ENCODE results near the gene DIP2C. TPM values are rescaled to one million over a fixed set of nuclear protein-coding genes. Genes with fewer than 3 reads are reported as not detected.

The DIP2C gene
- total and polyA plus RNA-seq, 4 donors: 6.4 to 40.2 (median 23.8) TPM

DNA sequence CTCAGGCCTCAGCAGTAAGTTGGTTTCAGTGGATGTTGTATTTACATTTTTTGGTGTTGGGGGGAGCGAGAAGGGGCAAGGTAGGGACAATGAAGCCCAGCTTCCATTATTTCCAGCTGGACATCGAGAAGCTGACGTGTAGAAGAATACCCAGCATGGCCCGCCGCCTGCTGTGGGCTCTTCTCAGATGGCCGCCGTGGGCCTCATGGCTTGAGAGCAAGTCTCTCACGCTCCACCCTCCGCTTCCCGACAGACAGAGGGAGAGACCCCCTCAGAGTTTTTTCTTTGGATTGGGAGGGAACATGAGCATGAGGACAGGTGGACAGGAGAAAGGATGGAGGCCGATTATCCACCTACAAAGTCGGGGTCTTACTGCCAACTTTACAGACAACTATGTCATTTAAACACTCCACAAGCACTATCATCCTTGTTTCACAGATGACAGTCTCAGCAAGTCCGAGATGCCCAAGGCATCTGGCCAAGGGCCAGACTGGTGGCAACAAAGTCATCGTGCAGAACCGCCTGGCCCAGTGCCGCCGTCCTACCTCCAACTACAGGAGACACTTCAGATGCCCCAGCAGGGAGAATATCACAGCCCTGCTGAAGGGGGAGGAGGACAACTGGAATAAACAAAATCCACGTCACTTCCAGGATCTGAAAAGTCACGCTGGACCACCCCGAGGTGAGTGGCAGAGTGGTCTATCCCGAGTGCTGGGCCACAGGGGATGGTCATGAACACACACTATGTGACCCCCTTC is 195.9 kb downstream of the DIP2C start:
- ATAC-seq (ENCODE audit: low FRiP score): no peak
- no peaks in the 10 kb centered on the region for H3K9me3 ChIP-seq (ENCODE audit: control insufficient read depth, low read length)
- H3K4me3 ChIP-seq (ENCODE audit: low read length in 2 of 2): no peak overlapping the region
- no peaks in the 10 kb centered on the region for H3K27me3 ChIP-seq (ENCODE audit: control insufficient read depth in 1 of 2, insufficient read depth in 2 of 2, low read length in 1 of 2)
- no peaks in the 10 kb centered on the region for H3K4me1 ChIP-seq (ENCODE audit: control insufficient read depth in 1 of 2, insufficient read depth in 2 of 2, low read length in 2 of 2)
- H3K27ac ChIP-seq (ENCODE audit: low read depth in 1 of 2, low read length in 2 of 2): no peak overlapping the region
- intact Hi-C loops (cut with DNase I): no loop called here
- peak in 1 of 2 donors; percentile 60 for DNase-seq
- no peaks in the 10 kb centered on the region for H3K36me3 ChIP-seq (ENCODE audit: control insufficient read depth in 1 of 2, insufficient read depth in 2 of 2, low read length in 1 of 2)
- WGBS, 2 donors: 91 to 92% methylated on average over 21 of the region's 21 CpGs

DNA sequence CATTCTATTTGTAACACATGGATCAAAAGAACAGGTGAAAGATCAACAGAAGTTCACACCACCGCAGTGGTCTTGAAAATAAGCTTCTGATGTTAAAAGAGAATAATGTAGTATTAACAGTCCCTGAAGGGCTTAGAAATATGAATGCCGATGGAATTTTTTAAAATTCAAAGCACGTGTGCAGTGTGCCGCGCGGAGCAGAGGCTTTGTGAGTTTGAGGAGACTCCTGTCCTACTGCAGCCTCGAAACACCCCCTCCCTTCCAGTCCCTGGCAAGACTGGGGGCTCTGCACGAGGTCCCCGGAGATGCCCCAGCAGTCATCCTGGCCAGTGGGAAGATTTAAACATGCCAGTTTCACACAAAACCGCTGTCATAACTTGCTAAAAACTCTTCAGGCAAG is 196.6 kb downstream of the DIP2C start:
- intact Hi-C loops (cut with DNase I): no loop called here
- ATAC-seq (ENCODE audit: low FRiP score): no peak
- H3K4me1 ChIP-seq (ENCODE audit: control insufficient read depth in 1 of 2, insufficient read depth in 2 of 2, low read length in 2 of 2): no peaks in the 10 kb centered on the region
- H3K4me3 ChIP-seq (ENCODE audit: low read length in 2 of 2): no peak overlapping the region
- no peak overlapping the region for H3K27ac ChIP-seq (ENCODE audit: low read depth in 1 of 2, low read length in 2 of 2)
- H3K9me3 ChIP-seq (ENCODE audit: control insufficient read depth, low read length): no peaks in the 10 kb centered on the region
- no peaks in the 10 kb centered on the region for H3K36me3 ChIP-seq (ENCODE audit: control insufficient read depth in 1 of 2, insufficient read depth in 2 of 2, low read length in 1 of 2)
- peak in 1 of 2 donors; percentile 5 for DNase-seq
- 87 to 93% methylated on average over 10 of the region's 10 CpGs for WGBS, 2 donors
- no peaks in the 10 kb centered on the region for H3K27me3 ChIP-seq (ENCODE audit: control insufficient read depth in 1 of 2, insufficient read depth in 2 of 2, low read length in 1 of 2)

DNA sequence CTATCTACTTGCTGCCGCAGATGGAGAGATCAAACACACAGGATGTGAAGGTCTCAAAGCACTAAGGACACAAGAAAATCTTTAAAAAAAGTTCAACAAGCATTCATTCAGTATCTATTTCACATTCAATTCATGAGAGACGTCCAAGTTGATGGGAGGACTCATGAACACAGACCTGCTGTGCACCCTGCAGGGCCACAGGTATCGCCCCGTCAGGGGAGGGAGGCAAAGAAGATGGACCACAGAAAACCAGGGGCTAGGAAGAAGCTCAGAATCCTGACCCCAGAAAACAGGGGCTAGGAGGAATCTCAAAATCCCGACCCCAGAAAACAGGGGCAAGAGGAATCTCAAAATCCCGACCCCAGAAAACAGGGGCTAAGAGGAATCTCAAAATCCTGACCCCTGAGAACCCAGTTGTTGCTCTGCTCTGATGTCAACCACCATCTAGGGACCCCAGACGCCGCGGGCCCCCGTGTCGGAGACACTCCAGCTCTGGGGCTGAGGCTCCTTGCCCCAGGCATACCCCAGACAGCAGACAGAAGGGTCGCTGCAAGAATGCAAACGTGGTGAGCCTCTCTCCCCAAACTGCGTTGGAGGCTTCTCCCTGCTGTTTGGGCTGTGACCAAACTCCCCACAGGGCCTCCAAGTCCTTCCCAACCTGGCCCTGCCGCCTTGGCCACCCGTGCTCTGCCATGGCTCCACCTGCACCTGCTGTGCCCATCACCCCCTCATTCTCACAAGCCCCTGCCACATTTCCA is 197.6 kb downstream of the DIP2C start:
- Histone ChIP-seq H3K27ac (ENCODE audit: low read depth in 1 of 2, low read length in 2 of 2) (no peak overlapping the region), H3K36me3 (ENCODE audit: control insufficient read depth in 1 of 2, insufficient read depth in 2 of 2, low read length in 1 of 2) (no peaks in the 10 kb centered on the region), H3K4me1 (ENCODE audit: control insufficient read depth in 1 of 2, insufficient read depth in 2 of 2, low read length in 2 of 2) (no peaks in the 10 kb centered on the region), H3K4me3 (ENCODE audit: low read length in 2 of 2) (no peak overlapping the region), H3K27me3 (ENCODE audit: control insufficient read depth in 1 of 2, insufficient read depth in 2 of 2, low read length in 1 of 2) (no peaks in the 10 kb centered on the region), H3K9me3 (ENCODE audit: control insufficient read depth, low read length) (no peaks in the 10 kb centered on the region)
- WGBS, 2 donors: 90 to 91% methylated on average over 15 to 16 of the region's 16 CpGs
- intact Hi-C loops (cut with DNase I): no loop called here
- DNase-seq (peak in 1 of 2 donors; percentile 55), ATAC-seq (ENCODE audit: low FRiP score) (no peak)

DNA sequence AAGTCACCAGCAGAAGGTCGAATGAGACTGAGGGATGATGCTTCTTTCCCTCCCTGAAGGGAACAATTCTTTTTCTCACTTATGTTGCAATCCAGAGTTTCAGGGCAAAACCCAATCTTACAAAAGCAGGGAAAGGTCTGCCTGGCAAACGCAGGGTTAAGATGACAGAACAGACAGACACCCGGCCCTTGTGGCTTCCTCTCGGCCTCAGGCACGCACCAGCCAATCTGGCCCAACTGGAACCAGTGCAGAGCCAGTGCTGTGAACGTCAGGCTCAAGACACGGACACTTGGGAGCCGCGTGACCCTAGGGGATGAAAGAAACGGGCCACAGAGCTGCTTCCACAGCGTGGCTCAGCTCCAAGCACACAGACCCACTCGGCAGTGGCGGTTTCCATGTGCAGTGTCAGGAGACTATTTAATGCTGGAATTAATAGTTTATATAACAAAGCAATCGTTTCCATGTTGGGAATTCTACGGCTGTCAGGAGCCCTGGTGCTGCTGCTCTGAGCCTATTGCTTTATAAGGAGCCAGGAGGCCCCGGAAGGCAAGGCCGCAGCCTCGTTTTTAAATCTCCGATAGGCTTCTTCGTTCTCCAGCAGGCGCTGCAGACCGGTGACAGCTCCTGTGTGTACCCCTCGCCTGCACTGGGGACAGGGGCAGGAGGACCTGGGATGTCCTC is 198.4 kb downstream of the DIP2C start:
- WGBS, 2 donors: 17 to 22% methylated on average over 23 of the region's 23 CpGs
- DNase-seq: peak in 1 of 2 donors; percentile 83
- no peaks in the 10 kb centered on the region for H3K36me3 ChIP-seq (ENCODE audit: control insufficient read depth in 1 of 2, insufficient read depth in 2 of 2, low read length in 1 of 2)
- intact Hi-C loops (cut with DNase I): no loop called here
- H3K4me1 ChIP-seq (ENCODE audit: control insufficient read depth in 1 of 2, insufficient read depth in 2 of 2, low read length in 2 of 2): no peaks in the 10 kb centered on the region
- no peak overlapping the region for H3K27ac ChIP-seq (ENCODE audit: low read depth in 1 of 2, low read length in 2 of 2)
- H3K4me3 ChIP-seq (ENCODE audit: low read length in 2 of 2): no peak overlapping the region
- peak; percentile 47 for ATAC-seq (ENCODE audit: low FRiP score)
- no peaks in the 10 kb centered on the region for H3K27me3 ChIP-seq (ENCODE audit: control insufficient read depth in 1 of 2, insufficient read depth in 2 of 2, low read length in 1 of 2)
- H3K9me3 ChIP-seq (ENCODE audit: control insufficient read depth, low read length): no peaks in the 10 kb centered on the region

DNA sequence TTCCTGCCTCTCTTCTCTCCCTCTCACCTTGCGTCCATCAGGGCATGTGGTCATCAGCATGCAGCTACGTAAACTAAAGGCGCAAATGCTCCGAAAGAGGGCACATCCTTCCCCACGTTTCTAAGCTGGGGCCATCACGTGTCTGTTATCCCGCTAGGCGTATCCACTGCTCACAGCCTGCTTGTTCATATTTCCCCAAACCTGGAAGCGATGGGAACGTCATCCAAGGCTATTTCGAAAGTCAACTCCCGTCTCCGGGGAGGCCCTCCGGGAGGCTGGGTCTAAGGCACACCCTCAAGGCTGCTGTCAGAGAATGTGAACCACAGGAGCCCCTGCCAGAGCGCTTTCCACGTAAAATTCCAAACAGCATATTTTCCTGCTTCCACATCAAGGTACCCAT is 199.2 kb downstream of the DIP2C start:
- intact Hi-C loops (cut with DNase I): no loop called here
- DNase-seq: peak in 1 of 2 donors; percentile 79
- Histone ChIP-seq H3K9me3 (ENCODE audit: control insufficient read depth, low read length) (no peaks in the 10 kb centered on the region), H3K27ac (ENCODE audit: low read depth in 1 of 2, low read length in 2 of 2) (no peak overlapping the region), H3K4me3 (ENCODE audit: low read length in 2 of 2) (no peak overlapping the region), H3K27me3 (ENCODE audit: control insufficient read depth in 1 of 2, insufficient read depth in 2 of 2, low read length in 1 of 2) (no peaks in the 10 kb centered on the region), H3K4me1 (ENCODE audit: control insufficient read depth in 1 of 2, insufficient read depth in 2 of 2, low read length in 2 of 2) (no peaks in the 10 kb centered on the region), H3K36me3 (ENCODE audit: control insufficient read depth in 1 of 2, insufficient read depth in 2 of 2, low read length in 1 of 2) (no peaks in the 10 kb centered on the region)
- 86 to 89% methylated on average over 16 of the region's 16 CpGs for WGBS, 2 donors
- peak; percentile 69 for ATAC-seq (ENCODE audit: low FRiP score)

DNA sequence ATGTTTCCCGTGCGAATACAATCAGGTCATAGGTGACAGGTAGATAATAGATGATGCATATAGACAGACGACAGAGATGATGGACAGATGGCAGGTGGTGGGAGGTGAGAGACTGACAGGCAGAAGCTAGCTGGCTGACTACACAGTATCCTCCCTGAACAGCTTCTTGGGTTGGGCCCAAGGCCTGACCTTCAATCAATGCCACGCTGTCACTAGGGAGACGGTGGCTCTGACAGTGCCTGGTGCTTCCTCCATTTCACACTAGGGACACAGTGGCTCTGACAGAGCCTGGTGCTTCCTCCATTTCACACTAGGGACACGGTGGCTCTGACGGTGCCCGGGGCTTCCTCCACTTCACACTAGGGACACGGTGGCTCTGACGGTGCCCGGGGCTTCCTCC is 200.1 kb downstream of the DIP2C start:
- Histone ChIP-seq H3K9me3 (ENCODE audit: control insufficient read depth, low read length) (no peaks in the 10 kb centered on the region), H3K4me1 (ENCODE audit: control insufficient read depth in 1 of 2, insufficient read depth in 2 of 2, low read length in 2 of 2) (no peaks in the 10 kb centered on the region), H3K27ac (ENCODE audit: low read depth in 1 of 2, low read length in 2 of 2) (no peak overlapping the region), H3K36me3 (ENCODE audit: control insufficient read depth in 1 of 2, insufficient read depth in 2 of 2, low read length in 1 of 2) (no peaks in the 10 kb centered on the region), H3K27me3 (ENCODE audit: control insufficient read depth in 1 of 2, insufficient read depth in 2 of 2, low read length in 1 of 2) (no peaks in the 10 kb centered on the region), H3K4me3 (ENCODE audit: low read length in 2 of 2) (no peak overlapping the region)
- peak in 1 of 2 donors; percentile 61 for DNase-seq
- no peak for ATAC-seq (ENCODE audit: low FRiP score)
- intact Hi-C loops (cut with DNase I): no loop called here
- 92 to 95% methylated on average over 9 to 11 of the region's 11 CpGs for WGBS, 2 donors

DNA sequence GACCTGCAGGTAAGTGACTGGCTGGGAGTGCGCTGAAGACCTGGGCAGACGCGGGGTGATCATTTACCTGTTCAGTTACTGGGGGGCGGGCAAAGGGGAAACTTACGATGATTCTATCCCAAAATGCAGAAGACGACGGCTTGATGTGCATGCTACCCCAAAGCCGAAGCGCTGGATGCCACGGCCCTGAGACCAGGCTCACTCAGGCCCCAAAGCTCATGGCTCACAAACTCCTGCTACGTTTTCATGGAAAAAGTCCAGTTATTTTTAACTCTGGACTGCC is 200.6 kb downstream of the DIP2C start:
- Histone ChIP-seq H3K4me3 (ENCODE audit: low read length in 2 of 2) (no peak overlapping the region), H3K36me3 (ENCODE audit: control insufficient read depth in 1 of 2, insufficient read depth in 2 of 2, low read length in 1 of 2) (no peaks in the 10 kb centered on the region), H3K27me3 (ENCODE audit: control insufficient read depth in 1 of 2, insufficient read depth in 2 of 2, low read length in 1 of 2) (no peaks in the 10 kb centered on the region), H3K4me1 (ENCODE audit: control insufficient read depth in 1 of 2, insufficient read depth in 2 of 2, low read length in 2 of 2) (no peaks in the 10 kb centered on the region), H3K27ac (ENCODE audit: low read depth in 1 of 2, low read length in 2 of 2) (no peak overlapping the region), H3K9me3 (ENCODE audit: control insufficient read depth, low read length) (no peaks in the 10 kb centered on the region)
- intact Hi-C loops (cut with DNase I): no loop called here
- ATAC-seq (ENCODE audit: low FRiP score): no peak
- 80 to 86% methylated on average over 11 of the region's 11 CpGs for WGBS, 2 donors
- DNase-seq: peak in 1 of 2 donors; percentile 59

DNA sequence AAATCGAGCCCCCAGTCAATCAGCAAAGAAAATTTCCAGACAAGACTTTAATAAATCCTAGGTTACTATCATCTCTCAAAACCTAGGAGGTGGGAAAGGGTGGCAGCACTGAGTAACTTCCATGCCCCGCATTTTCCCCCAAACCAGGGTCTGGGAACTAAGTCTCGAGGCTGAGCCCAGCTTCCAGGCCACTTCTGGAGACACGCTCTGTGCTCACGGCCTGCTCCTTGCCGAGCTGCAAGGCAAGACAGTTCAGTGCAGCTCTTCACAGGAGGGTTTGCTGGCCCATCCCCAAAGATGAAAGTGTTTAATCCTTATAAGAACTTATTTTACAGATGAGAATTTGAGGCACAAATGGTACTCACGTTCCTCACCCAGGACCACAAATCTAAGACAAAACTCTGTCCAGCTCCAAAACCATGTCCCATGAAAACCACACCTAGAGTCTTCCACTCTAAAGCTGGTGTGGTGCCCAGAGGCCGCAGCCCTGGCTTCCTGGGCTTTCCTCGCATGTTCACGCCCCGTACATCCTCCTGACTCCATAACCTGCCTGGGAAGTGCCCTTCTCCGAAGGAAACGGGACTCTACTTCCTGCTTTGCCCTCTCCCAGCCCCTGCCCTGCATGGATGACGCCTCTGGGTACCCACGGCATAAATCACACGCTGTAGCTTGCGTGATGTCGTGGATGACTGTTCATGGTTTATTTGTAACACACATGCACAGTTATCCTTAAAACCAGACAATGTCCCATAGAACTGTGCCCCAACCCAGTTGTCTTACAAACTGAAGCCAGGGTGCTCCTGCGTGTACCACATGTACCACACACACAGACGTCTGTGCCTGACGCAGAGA is 201.2 kb downstream of the DIP2C start:
- WGBS, 2 donors: 95% methylated on average over 21 of the region's 21 CpGs
- H3K4me1 ChIP-seq (ENCODE audit: control insufficient read depth in 1 of 2, insufficient read depth in 2 of 2, low read length in 2 of 2): no peaks in the 10 kb centered on the region
- no peak overlapping the region for H3K4me3 ChIP-seq (ENCODE audit: low read length in 2 of 2)
- H3K27ac ChIP-seq (ENCODE audit: low read depth in 1 of 2, low read length in 2 of 2): no peak overlapping the region
- H3K9me3 ChIP-seq (ENCODE audit: control insufficient read depth, low read length): no peaks in the 10 kb centered on the region
- no peaks in the 10 kb centered on the region for H3K36me3 ChIP-seq (ENCODE audit: control insufficient read depth in 1 of 2, insufficient read depth in 2 of 2, low read length in 1 of 2)
- intact Hi-C loops (cut with DNase I): no loop called here
- ATAC-seq (ENCODE audit: low FRiP score) (no peak), DNase-seq (peak in 1 of 2 donors; percentile 22)
- H3K27me3 ChIP-seq (ENCODE audit: control insufficient read depth in 1 of 2, insufficient read depth in 2 of 2, low read length in 1 of 2): no peaks in the 10 kb centered on the region
